GM12878 (cell line): ENCODE results near the gene NUP93.

ENCODE experiments used
- GABPA ChIP-seq: IDR thresholded peaks from 2 replicates; pipeline ENCODE4 v1.6.1; 2014; ENCODE audit warnings: antibody characterized with exemption, low read depth, mild to moderate bottlenecking, inconsistent platforms
- HDAC2 ChIP-seq: fragments of 200-600 bp; sonication (generic); IDR thresholded peaks from 2 replicates; pipeline ENCODE4 v1.6.1; 2017
- HDAC6 ChIP-seq: fragments of 200-600 bp; sonication (generic); IDR thresholded peaks from one replicate; pipeline ENCODE4 v1.8.0; 2017; ENCODE audit warnings: antibody characterized with exemption; ENCODE audit not compliant: unreplicated experiment
- LARP7 ChIP-seq: fragments of 450-650 bp; IDR thresholded peaks from 2 replicates; pipeline ENCODE4 v1.6.1; 2017; ENCODE audit warnings: mild to moderate bottlenecking
- MEF2A ChIP-seq: IDR thresholded peaks from 2 replicates; pipeline ENCODE4 v1.6.1; 2011; ENCODE audit warnings: low read depth, mild to moderate bottlenecking, low read length, moderate library complexity; ENCODE audit not compliant: insufficient read depth
- NR2C1 ChIP-seq: fragments of 450-650 bp; IDR thresholded peaks from 2 replicates; pipeline ENCODE4 v1.6.1; 2017; ENCODE audit warnings: antibody characterized with exemption, mild to moderate bottlenecking, moderate library complexity
- ZNF274 ChIP-seq: IDR thresholded peaks from one replicate; pipeline ENCODE4 v1.8.0; 2011; ENCODE audit not compliant: insufficient read length, insufficient read depth
- TF ChIP-seq, protein P1 (sequence below), 3 experiments: IDR thresholded peaks in 2 of 3; conservative IDR thresholded peaks in 1 of 3; 2 replicates each; pipeline ENCODE4 v1.5.1; 2011; ENCODE audit warnings: low read depth in 3 of 3, low read length in 3 of 3, mild to moderate bottlenecking in 3 of 3, control low read depth in 2 of 3, moderate library complexity in 2 of 3, inconsistent platforms in 1 of 3, mixed read lengths in 1 of 3; ENCODE audit not compliant: control insufficient read depth in 2 of 3, insufficient read depth in 1 of 3; ENCODE audit errors: extremely low read depth in 1 of 3
- TF ChIP-seq, protein P2 (sequence below): fragments of 450-650 bp; IDR thresholded peaks from 2 replicates; pipeline ENCODE4 v1.6.1; 2018; ENCODE audit warnings: borderline replicate concordance, mild to moderate bottlenecking; ENCODE audit not compliant: partially characterized antibody
- TF ChIP-seq, protein P3 (sequence below): IDR thresholded peaks from 2 replicates; pipeline ENCODE4 v1.6.1; 2012; ENCODE audit warnings: low read depth, low read length, improper control_type of control experiment

DNA sequence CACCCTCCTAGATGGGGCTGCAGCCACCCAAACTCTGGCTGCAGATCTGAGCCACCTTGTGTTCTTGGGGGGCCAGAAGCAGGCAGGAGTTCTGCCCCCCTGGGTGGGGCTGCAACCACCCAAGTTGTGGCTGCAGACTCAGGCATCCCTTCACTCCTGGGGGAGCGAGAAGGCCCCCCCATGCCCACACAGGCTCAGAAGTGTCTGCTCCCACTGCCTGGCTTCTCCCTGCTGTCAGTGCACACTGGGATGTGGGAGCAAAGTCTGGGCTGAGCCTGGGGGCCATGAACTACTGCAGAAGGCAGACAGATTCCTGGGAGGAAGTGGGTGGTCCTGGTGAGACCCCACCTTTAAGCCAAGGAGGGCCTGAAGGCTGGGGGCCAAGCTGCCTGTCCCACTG is 34.7 kb upstream of the NUP93 start:
- TF ChIP-seq, protein P1, sequence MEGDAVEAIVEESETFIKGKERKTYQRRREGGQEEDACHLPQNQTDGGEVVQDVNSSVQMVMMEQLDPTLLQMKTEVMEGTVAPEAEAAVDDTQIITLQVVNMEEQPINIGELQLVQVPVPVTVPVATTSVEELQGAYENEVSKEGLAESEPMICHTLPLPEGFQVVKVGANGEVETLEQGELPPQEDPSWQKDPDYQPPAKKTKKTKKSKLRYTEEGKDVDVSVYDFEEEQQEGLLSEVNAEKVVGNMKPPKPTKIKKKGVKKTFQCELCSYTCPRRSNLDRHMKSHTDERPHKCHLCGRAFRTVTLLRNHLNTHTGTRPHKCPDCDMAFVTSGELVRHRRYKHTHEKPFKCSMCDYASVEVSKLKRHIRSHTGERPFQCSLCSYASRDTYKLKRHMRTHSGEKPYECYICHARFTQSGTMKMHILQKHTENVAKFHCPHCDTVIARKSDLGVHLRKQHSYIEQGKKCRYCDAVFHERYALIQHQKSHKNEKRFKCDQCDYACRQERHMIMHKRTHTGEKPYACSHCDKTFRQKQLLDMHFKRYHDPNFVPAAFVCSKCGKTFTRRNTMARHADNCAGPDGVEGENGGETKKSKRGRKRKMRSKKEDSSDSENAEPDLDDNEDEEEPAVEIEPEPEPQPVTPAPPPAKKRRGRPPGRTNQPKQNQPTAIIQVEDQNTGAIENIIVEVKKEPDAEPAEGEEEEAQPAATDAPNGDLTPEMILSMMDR (IDR thresholded peaks at IDR 0.05 in 2 of 3, conservative IDR thresholded peaks at IDR 0.05 in 1 of 3; ENCODE audit: control insufficient read depth in 2 of 3, extremely low read depth in 1 of 3, insufficient read depth in 1 of 3, low read depth in 3 of 3, low read length in 3 of 3), result no peak
- no peak for TF ChIP-seq LARP7
- TF ChIP-seq GABPA, result no peak
- TF ChIP-seq ZNF274, result no peak
- TF ChIP-seq HDAC6, result no peak
- no peak for TF ChIP-seq HDAC2
- TF ChIP-seq, protein P2, sequence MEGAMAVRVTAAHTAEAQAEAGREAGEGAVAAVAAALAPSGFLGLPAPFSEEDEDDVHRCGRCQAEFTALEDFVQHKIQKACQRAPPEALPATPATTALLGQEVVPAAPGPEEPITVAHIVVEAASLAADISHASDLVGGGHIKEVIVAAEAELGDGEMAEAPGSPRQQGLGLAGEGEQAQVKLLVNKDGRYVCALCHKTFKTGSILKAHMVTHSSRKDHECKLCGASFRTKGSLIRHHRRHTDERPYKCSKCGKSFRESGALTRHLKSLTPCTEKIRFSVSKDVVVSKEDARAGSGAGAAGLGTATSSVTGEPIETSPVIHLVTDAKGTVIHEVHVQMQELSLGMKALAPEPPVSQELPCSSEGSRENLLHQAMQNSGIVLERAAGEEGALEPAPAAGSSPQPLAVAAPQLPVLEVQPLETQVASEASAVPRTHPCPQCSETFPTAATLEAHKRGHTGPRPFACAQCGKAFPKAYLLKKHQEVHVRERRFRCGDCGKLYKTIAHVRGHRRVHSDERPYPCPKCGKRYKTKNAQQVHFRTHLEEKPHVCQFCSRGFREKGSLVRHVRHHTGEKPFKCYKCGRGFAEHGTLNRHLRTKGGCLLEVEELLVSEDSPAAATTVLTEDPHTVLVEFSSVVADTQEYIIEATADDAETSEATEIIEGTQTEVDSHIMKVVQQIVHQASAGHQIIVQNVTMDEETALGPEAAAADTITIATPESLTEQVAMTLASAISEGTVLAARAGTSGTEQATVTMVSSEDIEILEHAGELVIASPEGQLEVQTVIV, result no peak
- TF ChIP-seq NR2C1, result no peak
- TF ChIP-seq, protein P3, sequence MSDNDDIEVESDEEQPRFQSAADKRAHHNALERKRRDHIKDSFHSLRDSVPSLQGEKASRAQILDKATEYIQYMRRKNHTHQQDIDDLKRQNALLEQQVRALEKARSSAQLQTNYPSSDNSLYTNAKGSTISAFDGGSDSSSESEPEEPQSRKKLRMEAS, result no peak
- TF ChIP-seq MEF2A, result no peak
